H1 (cell line): Measurements from ENCODE around the gene RNF182. TPM values are rescaled to one million over a fixed set of nuclear protein-coding genes. Genes with fewer than 3 reads are reported as not detected.
A peak's percentile ranks its signal among the peaks of the same experiment; 100 is the strongest.

ENCODE experiments used
- CTCF ChIA-PET: fragments of 300-600 bp; sonication (Branson Sonifier 250); formaldehyde crosslinking; loops from one replicate; lab custom pipeline; 2021; ENCODE audit not compliant: partially characterized antibody; lab: Charles Lee
- POLR2A ChIA-PET: fragments of 300-600 bp; sonication (Branson Sonifier 250); formaldehyde crosslinking; loops from one replicate; lab custom pipeline; 2021; ENCODE audit warnings: inconsistent platforms; ENCODE audit not compliant: partially characterized antibody; lab: Charles Lee
- DNase-seq, 2 experiments: peaks; one replicate each; pipeline versions ENCODE4 v3.0.0 to v3.0.0-alpha.2; 2010 to 2022; ENCODE audit warnings: low spot score in 2 of 2, low read depth in 1 of 2, mixed read lengths in 1 of 2
- FAIRE-seq: peaks from 2 replicates; lab custom pipeline; 2011; peaks lifted over from hg19 to GRCh38; lab: Jason Lieb, UNC
- H2AFZ ChIP-seq: 2 replicates; pipeline ENCODE4 v1.8.1; 2012; ENCODE audit warnings: low read length, inconsistent platforms
- H2AK5ac ChIP-seq: 2 replicates; pipeline ENCODE4 v1.6.1; 2013; ENCODE audit warnings: low read depth, low read length
- H2BK120ac ChIP-seq: replicated peaks from 2 replicates; pipeline ENCODE3; 2013; ENCODE audit warnings: low read depth, low read length, inconsistent platforms
- H2BK12ac ChIP-seq: 2 replicates; pipeline ENCODE4 v1.6.1; 2013; ENCODE audit warnings: low read depth, low read length
- H2BK15ac ChIP-seq: 2 replicates; pipeline ENCODE4 v1.6.1; 2013; ENCODE audit warnings: low read length
- H2BK20ac ChIP-seq: 2 replicates; pipeline ENCODE4 v1.6.1; 2013; ENCODE audit warnings: low read length
- H2BK5ac ChIP-seq: 2 replicates; pipeline ENCODE4 v1.6.1; 2013; ENCODE audit warnings: low read depth, low read length
- H3K14ac ChIP-seq: 2 replicates; pipeline ENCODE4 v1.6.1; 2013; ENCODE audit warnings: inconsistent platforms; ENCODE audit not compliant: insufficient read length
- H3K18ac ChIP-seq: 2 replicates; pipeline ENCODE4 v1.6.1; 2013; ENCODE audit warnings: low read length; ENCODE audit errors: extremely low read depth
- H3K23ac ChIP-seq: 2 replicates; pipeline ENCODE4 v1.6.1; 2013; ENCODE audit warnings: inconsistent platforms; ENCODE audit not compliant: insufficient read length
- H3K23me2 ChIP-seq: 2 replicates; pipeline ENCODE4 v1.6.1; 2013; ENCODE audit warnings: low read depth, low read length
- H3K27ac ChIP-seq: 2 replicates; pipeline ENCODE4 v1.6.1; 2011; ENCODE audit warnings: low read depth, low read length, inconsistent platforms
- H3K27me3 ChIP-seq, 4 experiments: replicated peaks in 1 of 4; 1 replicate in 1 of 4; 2 replicates in 3 of 4; pipeline versions ENCODE4 v1.6.1 to v1.8.1; 2011 to 2013; ENCODE audit warnings: low read length in 3 of 4, mild to moderate bottlenecking in 3 of 4, inconsistent platforms in 2 of 4, mixed read lengths in 2 of 4, moderate library complexity in 1 of 4; ENCODE audit not compliant: control insufficient read depth in 3 of 4, insufficient read depth in 3 of 4; ENCODE audit errors: extremely low read depth in 1 of 4
- H3K36me3 ChIP-seq, 4 experiments: 2 replicates each; pipeline versions ENCODE4 v1.6.1 to v1.8.1; 2011 to 2013; ENCODE audit warnings: mild to moderate bottlenecking in 4 of 4, low read length in 3 of 4, moderate library complexity in 2 of 4, control low read depth in 1 of 4, inconsistent platforms in 1 of 4; ENCODE audit not compliant: insufficient read depth in 4 of 4, control insufficient read depth in 2 of 4
- H3K4ac ChIP-seq: replicated peaks from 2 replicates; pipeline ENCODE3; 2013; ENCODE audit warnings: low read length, low read depth, mixed read lengths, inconsistent platforms; ENCODE audit not compliant: insufficient read length
- H3K4me1 ChIP-seq, 4 experiments: replicated peaks in 1 of 4; 1 replicate in 1 of 4; 2 replicates in 3 of 4; pipeline versions ENCODE4 v1.6.1 to v1.8.1; 2011 to 2013; ENCODE audit warnings: low read length in 3 of 4, inconsistent platforms in 2 of 4, mixed read lengths in 1 of 4; ENCODE audit not compliant: insufficient read depth in 4 of 4, control insufficient read depth in 3 of 4
- H3K4me2 ChIP-seq, 2 experiments: 2 replicates each; pipeline versions ENCODE4 v1.6.1 to v1.8.1; 2011 to 2013; ENCODE audit warnings: low read depth in 2 of 2, low read length in 2 of 2, control low read depth in 1 of 2, inconsistent platforms in 1 of 2, mild to moderate bottlenecking in 1 of 2; ENCODE audit not compliant: insufficient read depth in 1 of 2
- H3K4me3 ChIP-seq, 4 experiments: fragments of 200-600, 300-600 bp in 1 of 4; sonication (generic), shearing (Covaris generic), sonication (Bioruptor Twin) in 1 of 4; 2 replicates each; pipeline versions ENCODE4 v1.5.1 to v1.8.1; 2011 to 2016; ENCODE audit warnings: low read length in 4 of 4, low read depth in 3 of 4, control low read depth in 2 of 4, inconsistent platforms in 2 of 4, mild to moderate bottlenecking in 2 of 4, mixed read lengths in 1 of 4, moderate library complexity in 1 of 4; ENCODE audit not compliant: insufficient read depth in 2 of 4; ENCODE audit errors: extremely low read depth in 1 of 4
- H3K56ac ChIP-seq: replicated peaks from 2 replicates; pipeline ENCODE3; 2013; ENCODE audit warnings: low read depth, mild to moderate bottlenecking, mixed read lengths, low read length, inconsistent platforms; ENCODE audit not compliant: insufficient read length
- H3K79me1 ChIP-seq: 2 replicates; pipeline ENCODE4 v1.6.1; 2013; ENCODE audit warnings: low read depth, low read length, control low read depth
- H3K79me2 ChIP-seq, 2 experiments: 2 replicates each; pipeline versions ENCODE4 v1.6.1 to v1.8.1; 2012 to 2013; ENCODE audit warnings: low read length in 2 of 2, mild to moderate bottlenecking in 2 of 2, inconsistent platforms in 1 of 2; ENCODE audit not compliant: insufficient read depth in 2 of 2, control insufficient read depth in 1 of 2
- H3K9ac ChIP-seq, 4 experiments: replicated peaks in 1 of 4; 1 replicate in 1 of 4; 2 replicates in 3 of 4; pipeline versions ENCODE4 v1.6.1 to v1.8.1; 2011 to 2013; ENCODE audit warnings: low read depth in 3 of 4, low read length in 3 of 4, control low read depth in 2 of 4, mild to moderate bottlenecking in 2 of 4, moderate library complexity in 2 of 4, inconsistent platforms in 1 of 4; ENCODE audit errors: extremely low read depth in 1 of 4
- H3K9me3 ChIP-seq, 2 experiments: 2 replicates each; pipeline versions ENCODE4 v1.6.1 to v1.8.1; 2012 to 2013; ENCODE audit warnings: mild to moderate bottlenecking in 2 of 2, moderate library complexity in 2 of 2, control low read depth in 1 of 2, inconsistent platforms in 1 of 2, low read depth in 1 of 2, low read length in 1 of 2, mixed read lengths in 1 of 2; ENCODE audit not compliant: insufficient read depth in 2 of 2
- H4K20me1 ChIP-seq, 2 experiments: replicated peaks in 1 of 2; 2 replicates each; pipeline versions ENCODE3 to v1.8.1; 2011 to 2013; ENCODE audit warnings: inconsistent platforms in 2 of 2, low read length in 2 of 2, mild to moderate bottlenecking in 1 of 2; ENCODE audit not compliant: insufficient read depth in 2 of 2, control insufficient read depth in 1 of 2
- H4K5ac ChIP-seq: 2 replicates; pipeline ENCODE4 v1.6.1; 2013; ENCODE audit warnings: low read length, low read depth, mixed read lengths, inconsistent platforms; ENCODE audit not compliant: insufficient read length
- H4K8ac ChIP-seq: 2 replicates; pipeline ENCODE4 v1.8.0; 2013; ENCODE audit warnings: mild to moderate bottlenecking, moderate library complexity, low read length, inconsistent platforms; ENCODE audit not compliant: insufficient read depth; ENCODE audit errors: extremely low read depth
- H4K91ac ChIP-seq: replicated peaks from 2 replicates; pipeline ENCODE3; 2013; ENCODE audit warnings: low read length, mixed read lengths, inconsistent platforms; ENCODE audit not compliant: insufficient read length
- BACH1 ChIP-seq: IDR thresholded peaks from 2 replicates; pipeline ENCODE4 v1.6.1; 2012; ENCODE audit warnings: low read length, improper control_type of control experiment
- BRCA1 ChIP-seq: IDR thresholded peaks from 2 replicates; pipeline ENCODE4 v1.6.1; 2012; ENCODE audit warnings: low read depth, low read length, improper control_type of control experiment
- RAD21 ChIP-seq, 2 experiments: IDR thresholded peaks in 1 of 2; conservative IDR thresholded peaks in 1 of 2; 2 replicates each; pipeline ENCODE4 v1.6.1; 2011; ENCODE audit warnings: low read depth in 2 of 2, low read length in 2 of 2, improper control_type of control experiment in 1 of 2, inconsistent platforms in 1 of 2, mild to moderate bottlenecking in 1 of 2, moderate library complexity in 1 of 2
- RXRA ChIP-seq: IDR thresholded peaks from 2 replicates; pipeline ENCODE4 v1.6.1; 2011; ENCODE audit warnings: low read depth, mild to moderate bottlenecking, low read length, moderate library complexity; ENCODE audit not compliant: insufficient read depth
- YY1 ChIP-seq: IDR thresholded peaks from 2 replicates; pipeline ENCODE4 v1.6.1; 2011; ENCODE audit warnings: low read depth, mild to moderate bottlenecking, low read length
- WGBS, 2 experiments: shearing (Covaris generic) in 1 of 2; methylation state at CpG; one replicate each; pipeline versions ENCODE4 v1.1.6 to v1.1.7; 2013 to 2015; ENCODE audit warnings: low lambda C conversion rate in 2 of 2, mixed read lengths in 2 of 2, inconsistent platforms in 1 of 2, low coverage in 1 of 2, missing lambda C conversion rate in 1 of 2; ENCODE audit not compliant: insufficient replicate concordance in 2 of 2, insufficient coverage in 1 of 2, insufficient read length in 1 of 2; ENCODE audit errors: extremely low coverage in 1 of 2, missing lambda C conversion rate in 1 of 2; 5-methylcytosine and 5-hydroxymethylcytosine counted together
- polyA plus RNA-seq, 7 experiments: library from polyadenylated mRNA; depleted of rRNA in 3 of 7; stranded (reverse) in 5 of 7; unstranded in 2 of 7; fragments of >200 nt in 5 of 7; fragments of 200-250 nt in 2 of 7; gene quantifications; 1 replicate in 5 of 7; 2 replicates in 1 of 7; 4 replicates in 1 of 7; pipeline versions ENCODE4 v1.2.1 to v1.2.3, GENCODE V29; 2011 to 2013; ENCODE audit warnings: missing spikeins in 2 of 7, mixed read lengths in 2 of 7
- total RNA-seq: library from RNA; stranded (reverse); fragmentation: NEBNext Ultra II Directional; extraction: Animal tissue kit (Norgen Biotek cat#: 25700); gene quantifications from 2 replicates; pipeline ENCODE4 v1.2.1, GENCODE V29; 2021
- TF ChIP-seq, protein P1 (sequence below), 3 experiments: IDR thresholded peaks; 1 replicate in 2 of 3; 2 replicates in 1 of 3; pipeline versions ENCODE4 v1.5.1 to v1.6.1; 2011; ENCODE audit warnings: low read length in 3 of 3, mild to moderate bottlenecking in 3 of 3, inconsistent platforms in 2 of 3, low read depth in 1 of 3, moderate library complexity in 1 of 3; ENCODE audit not compliant: insufficient read depth in 1 of 3; ENCODE audit errors: control extremely low read depth in 1 of 3

The RNF182 gene
- total and polyA plus RNA-seq, 2 of the 8 experiments (the other 6 are each of a cell fraction or from before 2014, with no cell fraction given), result 6.2 to 10.7 TPM

DNA sequence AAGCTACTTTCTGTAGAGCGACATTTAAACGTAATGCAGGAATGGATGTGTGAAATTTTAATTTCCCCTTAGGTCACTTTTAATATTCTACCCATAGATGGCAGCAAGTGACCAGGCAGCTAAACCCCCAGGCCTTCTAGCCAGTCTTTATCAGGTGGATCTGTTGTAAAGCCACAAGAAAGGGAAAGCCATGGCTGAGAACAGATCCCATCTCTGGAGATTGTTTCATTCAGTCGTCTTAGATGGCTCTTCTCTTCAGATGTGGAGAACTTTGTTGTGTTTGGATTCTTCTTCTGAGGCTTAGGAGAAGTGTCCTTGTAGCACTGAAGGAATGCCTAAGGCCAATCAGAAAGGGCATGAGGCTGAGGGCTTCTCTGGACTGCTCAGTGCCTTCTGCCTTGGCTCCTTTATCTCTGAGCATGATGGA lies 15.8 kb upstream of the RNF182 start:
- peak overlapping the region; percentile 93 for H2AFZ ChIP-seq
- WGBS, 2 experiments, result 30% methylated on average over 3 of the region's 3 CpGs; no CpG with 5 or more reads in 1 of the 2 experiments
- H3K27ac ChIP-seq, result no peak overlapping the region
- no peaks in the 10 kb centered on the region for H3K9me3 ChIP-seq
- no peak overlapping the region for H2AK5ac ChIP-seq
- no peak overlapping the region for H3K14ac ChIP-seq
- 0 out of 2 replicates have a peak overlapping the region, but pooled peaks have one; percentile 61 for H2BK15ac ChIP-seq
- no peak overlapping the region for H4K5ac ChIP-seq
- no peak overlapping the region for H3K9ac ChIP-seq
- no peaks in the 10 kb centered on the region for H3K79me2 ChIP-seq
- H3K27me3 ChIP-seq, result no peaks in the 10 kb centered on the region
- H3K79me1 ChIP-seq, result no peaks in the 10 kb centered on the region
- no peak overlapping the region for H3K56ac ChIP-seq
- H3K4ac ChIP-seq, result no peak overlapping the region
- no peak overlapping the region for H3K23ac ChIP-seq
- H2BK20ac ChIP-seq, result no peak overlapping the region
- ChIA-PET CTCF (interaction anchor here (0.6 to 10.2 kb wide), 60 partner anchors 8 to 1354 kb away, joined by 3 to 193 read pairs (median 4); no protein-coding TSS in a partner anchor), POLR2A (interaction anchor here (0.9 kb wide), 1 partner anchor 13 kb away, joined by 3 read pairs; no protein-coding TSS in a partner anchor)
- no peak for DNase-seq
- peak; percentile 88 for FAIRE-seq
- no peaks in the 10 kb centered on the region for H3K36me3 ChIP-seq
- H4K91ac ChIP-seq, result no peak overlapping the region
- no peak overlapping the region for H2BK120ac ChIP-seq
- H3K18ac ChIP-seq, result no peak overlapping the region
- no peak overlapping the region for H4K8ac ChIP-seq
- no peak overlapping the region for H3K4me3 ChIP-seq
- H2BK12ac ChIP-seq, result no peak overlapping the region; the same call in 1 of the 2 replicates
- TF ChIP-seq, protein P1, sequence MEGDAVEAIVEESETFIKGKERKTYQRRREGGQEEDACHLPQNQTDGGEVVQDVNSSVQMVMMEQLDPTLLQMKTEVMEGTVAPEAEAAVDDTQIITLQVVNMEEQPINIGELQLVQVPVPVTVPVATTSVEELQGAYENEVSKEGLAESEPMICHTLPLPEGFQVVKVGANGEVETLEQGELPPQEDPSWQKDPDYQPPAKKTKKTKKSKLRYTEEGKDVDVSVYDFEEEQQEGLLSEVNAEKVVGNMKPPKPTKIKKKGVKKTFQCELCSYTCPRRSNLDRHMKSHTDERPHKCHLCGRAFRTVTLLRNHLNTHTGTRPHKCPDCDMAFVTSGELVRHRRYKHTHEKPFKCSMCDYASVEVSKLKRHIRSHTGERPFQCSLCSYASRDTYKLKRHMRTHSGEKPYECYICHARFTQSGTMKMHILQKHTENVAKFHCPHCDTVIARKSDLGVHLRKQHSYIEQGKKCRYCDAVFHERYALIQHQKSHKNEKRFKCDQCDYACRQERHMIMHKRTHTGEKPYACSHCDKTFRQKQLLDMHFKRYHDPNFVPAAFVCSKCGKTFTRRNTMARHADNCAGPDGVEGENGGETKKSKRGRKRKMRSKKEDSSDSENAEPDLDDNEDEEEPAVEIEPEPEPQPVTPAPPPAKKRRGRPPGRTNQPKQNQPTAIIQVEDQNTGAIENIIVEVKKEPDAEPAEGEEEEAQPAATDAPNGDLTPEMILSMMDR (IDR thresholded peaks at IDR 0.05; ENCODE audit: control extremely low read depth in 1 of 3, insufficient read depth in 1 of 3, low read depth in 1 of 3, low read length in 3 of 3), result peak in 2 of 3 experiments; percentile 72 to 87; a peak in 3 of 4 replicates
- TF ChIP-seq BACH1, result no peak
- TF ChIP-seq RAD21 (IDR thresholded peaks at IDR 0.05 in 1 of 2, conservative IDR thresholded peaks at IDR 0.05 in 1 of 2; ENCODE audit: low read depth in 2 of 2, low read length in 2 of 2), result peak; percentile 98
- no peak for TF ChIP-seq YY1
- no peak for TF ChIP-seq BRCA1
- TF ChIP-seq RXRA, result no peak
- no peak overlapping the region for H2BK5ac ChIP-seq
- no peaks in the 10 kb centered on the region for H4K20me1 ChIP-seq
- H3K4me2 ChIP-seq, result no peak overlapping the region
- H3K23me2 ChIP-seq, result no peaks in the 10 kb centered on the region
- H3K4me1 ChIP-seq, result peaks cover 0 to 6% (median 0%) of the 10 kb centered on the region in 4 experiments; a peak in 1 of 7 replicates
